K562 (cell line): Measurements from ENCODE around the gene SPATA13.

Experiments
- CTCF ChIP-seq, 3 experiments: IDR thresholded peaks in 2 of 3; conservative IDR thresholded peaks in 1 of 3; 2 replicates each; pipeline ENCODE4 v1.5.1; 2011 to 2012; ENCODE audit warnings: low read length in 3 of 3, mild to moderate bottlenecking in 3 of 3, control low read depth in 2 of 3, improper control_type of control experiment in 1 of 3, inconsistent platforms in 1 of 3, low read depth in 1 of 3, mixed read lengths in 1 of 3, moderate library complexity in 1 of 3; ENCODE audit not compliant: insufficient read depth in 2 of 3
- ELF4 ChIP-seq: fragments of 450-650 bp; formaldehyde crosslinking; IDR thresholded peaks from 2 replicates; pipeline ENCODE4 v1.4.0; 2022; ENCODE audit warnings: missing genetic modification characterization
- POLR2A ChIP-seq: fragments of 450-650 bp; conservative IDR thresholded peaks from 2 replicates; pipeline ENCODE4 v1.6.1; 2016
- ZNF444 ChIP-seq: fragments of 250-450 bp; sonication (Bioruptor Pico); IDR thresholded peaks from 2 replicates; pipeline ENCODE4 v1.4.0; 2020; ENCODE audit warnings: mild to moderate bottlenecking, moderate library complexity

- TF ChIP-seq ELF4 (no peak), CTCF (IDR thresholded peaks at IDR 0.05 in 2 of 3, conservative IDR thresholded peaks at IDR 0.05 in 1 of 3; ENCODE audit: insufficient read depth in 2 of 3, low read depth in 1 of 3, low read length in 3 of 3) (no peak), POLR2A (no peak), ZNF444 (CRISPR knock-in tag) (no peak)
Observed at GRCh38 chr13:24150572-24150971, 9.9 kb upstream of the SPATA13 start.
